ENCODE measurements around the gene THAP8.

The THAP8 gene

DNA sequence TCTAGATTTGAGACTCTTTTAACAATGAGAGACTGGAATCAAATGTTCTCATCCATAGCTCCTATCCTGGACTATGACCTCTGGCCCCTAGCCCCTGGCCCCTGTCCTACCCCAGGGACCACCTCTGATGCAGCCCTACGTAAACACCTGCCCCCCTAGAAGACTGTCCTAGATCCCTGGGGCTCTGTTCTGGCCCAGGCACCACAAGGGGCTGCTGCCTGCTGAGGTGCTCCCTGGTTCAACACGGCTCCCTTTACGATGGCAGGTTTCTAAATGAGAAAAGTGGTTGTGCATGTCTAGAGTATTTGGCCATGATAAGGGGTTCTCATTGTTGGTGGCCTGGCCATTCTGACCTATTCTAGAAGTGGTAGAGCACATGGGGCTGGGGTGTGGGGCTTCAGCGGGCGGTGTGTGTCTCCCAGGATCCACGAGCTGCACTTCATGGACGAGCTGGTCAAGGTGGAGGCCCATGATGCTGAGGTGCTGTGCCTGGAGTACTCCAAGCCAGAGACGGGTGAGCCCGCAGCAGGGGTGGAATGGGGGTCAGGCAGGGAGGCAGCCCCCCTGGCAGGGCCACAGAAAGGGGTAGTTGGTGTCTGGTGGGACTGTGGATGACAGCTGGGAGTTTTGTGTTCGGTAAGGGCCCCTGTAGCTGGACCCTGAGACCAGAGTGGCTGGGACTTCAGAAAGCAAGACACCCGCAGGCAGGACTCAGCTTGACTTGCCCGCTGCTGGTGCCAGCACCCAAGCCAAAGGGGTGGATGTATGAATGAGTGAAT lies 30.3 kb upstream of the THAP8 start:
- H2BK5ac ChIP-seq (ENCODE audit: low read depth, low read length, poor library complexity), result no peak overlapping the region
- H3K79me2 ChIP-seq (ENCODE audit: control insufficient read depth, insufficient read depth, low read length, poor library complexity), result no peaks in the 10 kb centered on the region
- H3K18ac ChIP-seq (ENCODE audit: low read length), result no peak overlapping the region
- H3K23ac ChIP-seq (ENCODE audit: low read length), result no peak overlapping the region
- H2BK12ac ChIP-seq (ENCODE audit: low read length), result no peak overlapping the region
- H3K27me3 ChIP-seq (ENCODE audit: insufficient read depth, low read length), result no peaks in the 10 kb centered on the region
- H3K4ac ChIP-seq (ENCODE audit: low read depth, low read length), result no peak overlapping the region
- H3K9me3 ChIP-seq (ENCODE audit: insufficient read depth, low read depth, low read length), result no peaks in the 10 kb centered on the region
- H2AFZ ChIP-seq (ENCODE audit: insufficient read depth, low read length, poor library complexity), result no peak overlapping the region
- H3K14ac ChIP-seq (ENCODE audit: low read length), result no peak overlapping the region
- no peak overlapping the region for H3K9ac ChIP-seq (ENCODE audit: low read length)
- H3K4me3 ChIP-seq (ENCODE audit: low read depth, low read length), result no peak overlapping the region
- H3K36me3 ChIP-seq (ENCODE audit: control insufficient read depth in 1 of 2, insufficient read depth in 2 of 2, low read length in 2 of 2), result peaks cover 50 to 61% of the 10 kb centered on the region in 2 experiments
- H3K79me1 ChIP-seq (ENCODE audit: low read length), result no peaks in the 10 kb centered on the region
- no peak overlapping the region for H3K27ac ChIP-seq (ENCODE audit: low read depth, low read length)
- no peak overlapping the region for H4K12ac ChIP-seq (ENCODE audit: low read depth, low read length)
- no peak overlapping the region for H3K4me2 ChIP-seq (ENCODE audit: low read length)
- no peak overlapping the region for H4K8ac ChIP-seq (ENCODE audit: low read depth, low read length)
- no peak overlapping the region for H2AK5ac ChIP-seq (ENCODE audit: low read length)
- H3K4me1 ChIP-seq (ENCODE audit: control insufficient read depth in 1 of 2, insufficient read depth in 2 of 2, low read length in 2 of 2), result no peaks in the 10 kb centered on the region
- DNase-seq, result no peak
- no peak overlapping the region for H4K91ac ChIP-seq (ENCODE audit: low read depth, low read length)
- WGBS (ENCODE audit: extremely low coverage, insufficient coverage, insufficient read length), result no CpG with 5 or more reads among the region's 12 CpGs
- no peak overlapping the region for H2BK120ac ChIP-seq (ENCODE audit: insufficient read depth, low read length, poor library complexity)

GRCh38 chr19:36082916-36083315 lies 28.8 kb upstream of the THAP8 start:
- Histone ChIP-seq H3K27me3 (ENCODE audit: insufficient read depth, low read length) (no peaks in the 10 kb centered on the region), H3K4ac (ENCODE audit: low read depth, low read length) (no peak overlapping the region), H3K79me1 (ENCODE audit: low read length) (no peaks in the 10 kb centered on the region), H2BK5ac (ENCODE audit: low read depth, low read length, poor library complexity) (no peak overlapping the region), H4K91ac (ENCODE audit: low read depth, low read length) (no peak overlapping the region), H3K4me2 (ENCODE audit: low read length) (no peak overlapping the region), H3K4me3 (ENCODE audit: low read depth, low read length) (no peak overlapping the region), H2BK120ac (ENCODE audit: insufficient read depth, low read length, poor library complexity) (no peak overlapping the region), H3K9me3 (ENCODE audit: insufficient read depth, low read depth, low read length) (no peaks in the 10 kb centered on the region), H3K4me1 (ENCODE audit: control insufficient read depth in 1 of 2, insufficient read depth in 2 of 2, low read length in 2 of 2) (no peaks in the 10 kb centered on the region), H2BK12ac (ENCODE audit: low read length) (no peak overlapping the region), H2AK5ac (ENCODE audit: low read length) (no peak overlapping the region), H4K8ac (ENCODE audit: low read depth, low read length) (no peak overlapping the region), H3K23ac (ENCODE audit: low read length) (no peak overlapping the region), H3K18ac (ENCODE audit: low read length) (no peak overlapping the region), H3K9ac (ENCODE audit: low read length) (no peak overlapping the region), H4K12ac (ENCODE audit: low read depth, low read length) (no peak overlapping the region), H2AFZ (ENCODE audit: insufficient read depth, low read length, poor library complexity) (no peak overlapping the region), H3K79me2 (ENCODE audit: control insufficient read depth, insufficient read depth, low read length, poor library complexity) (no peaks in the 10 kb centered on the region), H3K36me3 (ENCODE audit: control insufficient read depth in 1 of 2, insufficient read depth in 2 of 2, low read length in 2 of 2) (peaks cover 42 to 53% of the 10 kb centered on the region in 2 experiments), H3K14ac (ENCODE audit: low read length) (no peak overlapping the region), H3K27ac (ENCODE audit: low read depth, low read length) (no peak overlapping the region)
- WGBS (ENCODE audit: extremely low coverage, insufficient coverage, insufficient read length), result no CpG with 5 or more reads among the region's 13 CpGs
- DNase-seq, result no peak

DNA sequence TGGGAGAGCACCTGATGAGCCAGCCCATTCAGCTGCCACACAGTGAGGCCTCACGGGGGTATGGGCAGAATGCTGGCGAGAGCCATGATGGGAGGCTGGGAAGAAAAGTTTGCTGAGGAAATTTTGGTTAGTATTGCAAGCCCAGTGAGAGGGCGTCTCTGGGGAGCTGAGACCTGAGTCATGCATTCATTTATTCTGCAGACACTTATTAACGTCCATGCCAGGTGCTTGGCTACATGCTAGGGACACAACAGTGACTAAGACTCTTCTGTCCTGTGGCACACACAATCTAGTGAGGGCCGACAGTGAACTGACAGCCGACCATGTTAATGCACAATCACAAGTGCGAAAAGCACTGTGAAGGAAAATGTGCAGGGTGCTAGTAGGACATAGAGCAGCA lies 27.8 kb upstream of the THAP8 start:
- Histone ChIP-seq H2BK5ac (ENCODE audit: low read depth, low read length, poor library complexity) (no peak overlapping the region), H2AK5ac (ENCODE audit: low read length) (no peak overlapping the region), H4K12ac (ENCODE audit: low read depth, low read length) (no peak overlapping the region), H3K14ac (ENCODE audit: low read length) (no peak overlapping the region), H2AFZ (ENCODE audit: insufficient read depth, low read length, poor library complexity) (no peak overlapping the region), H4K91ac (ENCODE audit: low read depth, low read length) (no peak overlapping the region), H3K9ac (ENCODE audit: low read length) (no peak overlapping the region), H3K27me3 (ENCODE audit: insufficient read depth, low read length) (no peaks in the 10 kb centered on the region), H4K8ac (ENCODE audit: low read depth, low read length) (no peak overlapping the region), H3K36me3 (ENCODE audit: control insufficient read depth in 1 of 2, insufficient read depth in 2 of 2, low read length in 2 of 2) (peaks cover 38 to 52% of the 10 kb centered on the region in 2 experiments), H3K79me1 (ENCODE audit: low read length) (no peaks in the 10 kb centered on the region), H3K4ac (ENCODE audit: low read depth, low read length) (no peak overlapping the region), H3K9me3 (ENCODE audit: insufficient read depth, low read depth, low read length) (no peaks in the 10 kb centered on the region), H3K27ac (ENCODE audit: low read depth, low read length) (no peak overlapping the region), H3K4me1 (ENCODE audit: control insufficient read depth in 1 of 2, insufficient read depth in 2 of 2, low read length in 2 of 2) (no peaks in the 10 kb centered on the region), H2BK120ac (ENCODE audit: insufficient read depth, low read length, poor library complexity) (no peak overlapping the region), H3K18ac (ENCODE audit: low read length) (no peak overlapping the region), H3K4me3 (ENCODE audit: low read depth, low read length) (no peak overlapping the region), H3K23ac (ENCODE audit: low read length) (no peak overlapping the region), H2BK12ac (ENCODE audit: low read length) (no peak overlapping the region), H3K4me2 (ENCODE audit: low read length) (no peak overlapping the region), H3K79me2 (ENCODE audit: control insufficient read depth, insufficient read depth, low read length, poor library complexity) (no peaks in the 10 kb centered on the region)
- no peak for DNase-seq
- whole genome bisulfite sequencing (ENCODE audit: extremely low coverage, insufficient coverage, insufficient read length), result no CpG with 5 or more reads among the region's 7 CpGs

GRCh38 chr19:36081385-36081784 lies 27.3 kb upstream of the THAP8 start:
- Histone ChIP-seq H2BK120ac (ENCODE audit: insufficient read depth, low read length, poor library complexity) (no peak overlapping the region), H3K4me3 (ENCODE audit: low read depth, low read length) (no peak overlapping the region), H3K18ac (ENCODE audit: low read length) (no peak overlapping the region), H3K79me2 (ENCODE audit: control insufficient read depth, insufficient read depth, low read length, poor library complexity) (no peaks in the 10 kb centered on the region), H3K23ac (ENCODE audit: low read length) (no peak overlapping the region), H2AFZ (ENCODE audit: insufficient read depth, low read length, poor library complexity) (no peak overlapping the region), H3K27me3 (ENCODE audit: insufficient read depth, low read length) (no peaks in the 10 kb centered on the region), H3K4ac (ENCODE audit: low read depth, low read length) (no peak overlapping the region), H4K12ac (ENCODE audit: low read depth, low read length) (no peak overlapping the region), H3K36me3 (ENCODE audit: control insufficient read depth in 1 of 2, insufficient read depth in 2 of 2, low read length in 2 of 2) (peaks cover 34 to 47% of the 10 kb centered on the region in 2 experiments), H3K14ac (ENCODE audit: low read length) (no peak overlapping the region), H3K27ac (ENCODE audit: low read depth, low read length) (no peak overlapping the region), H3K4me1 (ENCODE audit: control insufficient read depth in 1 of 2, insufficient read depth in 2 of 2, low read length in 2 of 2) (no peaks in the 10 kb centered on the region), H2BK12ac (ENCODE audit: low read length) (no peak overlapping the region), H2AK5ac (ENCODE audit: low read length) (no peak overlapping the region), H2BK5ac (ENCODE audit: low read depth, low read length, poor library complexity) (no peak overlapping the region), H3K9me3 (ENCODE audit: insufficient read depth, low read depth, low read length) (no peaks in the 10 kb centered on the region), H3K79me1 (ENCODE audit: low read length) (no peaks in the 10 kb centered on the region), H3K9ac (ENCODE audit: low read length) (no peak overlapping the region), H4K91ac (ENCODE audit: low read depth, low read length) (no peak overlapping the region), H3K4me2 (ENCODE audit: low read length) (no peak overlapping the region), H4K8ac (ENCODE audit: low read depth, low read length) (no peak overlapping the region)
- no CpG with 5 or more reads among the region's 3 CpGs for WGBS (ENCODE audit: extremely low coverage, insufficient coverage, insufficient read length)
- no peak for DNase-seq

Measured in trophoblast cell (in vitro differentiated cells and primary cell).